Right atrium auricular region (tissue), 2 donors: Measurements from ENCODE around the gene MIDN. TPM values are rescaled to one million over a fixed set of nuclear protein-coding genes. Genes with fewer than 3 reads are reported as not detected.

Experiments used
- DNase-seq: peaks from one replicate; pipeline ENCODE4 v3.0.0-alpha.2; 2019; ENCODE audit warnings: low spot score
- H3K27ac ChIP-seq, 2 donors: fragments of 200-600 bp; sonication (generic); 1 replicate in 1 of 2; 2 replicates in 1 of 2; pipeline ENCODE4 v1.5.1; 2016 to 2019
- H3K27me3 ChIP-seq, 2 donors: fragments of 200-600 bp; sonication (generic); one replicate each; pipeline versions ENCODE4 v1.5.1 to v1.6.0; 2017 to 2019
- H3K36me3 ChIP-seq: fragments of 200-600 bp; sonication (generic); one replicate; pipeline ENCODE4 v1.5.1; 2016
- H3K4me1 ChIP-seq, 2 donors: fragments of 200-600 bp; sonication (generic); one replicate each; pipeline versions ENCODE4 v1.5.1 to v1.6.0; 2017 to 2019
- H3K4me3 ChIP-seq, 2 donors: fragments of 200-600 bp; sonication (generic); 1 replicate in 1 of 2; 2 replicates in 1 of 2; pipeline ENCODE4 v1.5.1; 2017 to 2019; ENCODE audit warnings: mild to moderate bottlenecking in 1 of 2, moderate library complexity in 1 of 2
- H3K9me3 ChIP-seq, 2 donors: fragments of 200-600 bp; sonication (generic); one replicate each; pipeline ENCODE4 v1.5.1; 2019
- CTCF ChIP-seq, 2 donors: fragments of 200-600 bp; sonication (generic); IDR thresholded peaks; one replicate each; pipeline ENCODE4 v1.5.1; 2019; ENCODE audit warnings: antibody characterized with exemption in 2 of 2
- total RNA-seq, 2 donors: library from RNA; depleted of rRNA; stranded (reverse); fragments of >200 nt; gene quantifications; one replicate each; pipeline ENCODE4 v1.1.0, GENCODE V29; 2016

The MIDN gene
- total RNA-seq, 2 donors from 2014 or later, result 42.1 to 42.2 TPM

DNA sequence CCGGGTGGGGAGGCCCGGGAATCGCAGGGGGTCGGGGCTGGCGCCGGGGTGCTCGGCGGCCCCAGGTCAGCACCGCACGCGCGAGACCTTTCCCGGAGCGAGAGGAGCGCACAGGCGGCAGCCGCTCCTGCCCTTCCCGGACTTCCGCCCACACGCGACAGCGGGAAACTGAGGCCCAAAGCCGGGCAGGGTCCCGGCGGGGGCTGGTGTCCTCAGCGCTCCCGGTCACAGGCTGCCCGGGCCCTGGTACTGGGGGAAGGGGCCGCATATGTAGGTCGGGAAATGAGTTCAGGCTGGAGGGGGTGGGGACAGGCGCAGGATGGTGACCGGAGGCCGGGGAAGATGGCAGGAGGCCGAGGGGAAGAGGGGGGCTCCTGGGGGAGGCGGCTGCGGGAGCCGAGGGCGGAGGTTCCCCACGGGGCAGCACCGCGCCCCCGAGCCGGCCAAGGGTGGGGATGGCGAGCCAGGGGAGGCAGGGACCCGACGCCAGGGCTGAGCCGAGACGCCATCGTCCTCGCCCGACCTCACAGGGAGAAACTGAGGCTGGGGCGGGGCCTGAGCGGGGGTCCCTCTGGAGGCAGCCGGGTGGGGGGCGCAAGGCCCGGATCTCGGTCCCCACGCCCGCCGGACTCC, 11.2 kb upstream of the MIDN start:
- Histone ChIP-seq H3K27ac (peak overlapping the region; percentile 6 to 67), H3K4me3 (peak overlapping the region; percentile 44 to 70), H3K4me1 (peaks cover 0 to 48% of the 10 kb centered on the region in 2 donors), H3K27me3 (no peaks in the 10 kb centered on the region), H3K9me3 (no peaks in the 10 kb centered on the region), H3K36me3 (no peaks in the 10 kb centered on the region)
- DNase-seq, result no peak
- no peak for TF ChIP-seq CTCF (IDR thresholded peaks at IDR 0.05)

- Histone ChIP-seq H3K27me3 (no peaks in the 10 kb centered on the region), H3K36me3 (no peaks in the 10 kb centered on the region), H3K4me1 (peaks cover 0 to 48% of the 10 kb centered on the region in 2 donors), H3K9me3 (no peaks in the 10 kb centered on the region), H3K4me3 (peak within 1 kb of the TSS; percentile 44 to 70), H3K27ac (peak within 1 kb of the TSS; percentile 99)
- DNase-seq, result no peak
- no peak for TF ChIP-seq CTCF (IDR thresholded peaks at IDR 0.05)
Measured at GRCh38 chr19:1237754-1238368, 10.5 kb upstream of the MIDN start, which contains the start of gene CBARP. Gene CBARP, minus strand, starts transcription at chr19:1238005. Its CDS starts 1,905 bp downstream, at chr19:1236100.

- Histone ChIP-seq H3K9me3 (no peaks in the 10 kb centered on the region), H3K27me3 (no peaks in the 10 kb centered on the region), H3K4me1 (peaks cover 0 to 48% of the 10 kb centered on the region in 2 donors), H3K27ac (peak overlapping the region; percentile 99), H3K36me3 (no peaks in the 10 kb centered on the region), H3K4me3 (peak overlapping the region; percentile 23 to 70)
- no peak for DNase-seq
- no peak for TF ChIP-seq CTCF (IDR thresholded peaks at IDR 0.05)
Measured at GRCh38 chr19:1238369-1239303, 9.7 kb upstream of the MIDN start.

- DNase-seq, result no peak
- TF ChIP-seq CTCF (IDR thresholded peaks at IDR 0.05), result no peak
- no peaks in the 10 kb centered on the region for H3K36me3 ChIP-seq
- H3K4me3 ChIP-seq, result no peak overlapping the region
- H3K9me3 ChIP-seq, result no peaks in the 10 kb centered on the region
- H3K27me3 ChIP-seq, result no peaks in the 10 kb centered on the region
- H3K27ac ChIP-seq, result peak overlapping the region; percentile 99
- peaks cover 0 to 56% of the 10 kb centered on the region in 2 donors for H3K4me1 ChIP-seq
Measured at GRCh38 chr19:1239420-1239795, 9.0 kb upstream of the MIDN start.

GRCh38 chr19:1239796-1240737, 8.3 kb upstream of the MIDN start:
- Histone ChIP-seq H3K4me1 (peaks cover 0 to 62% of the 10 kb centered on the region in 2 donors), H3K27me3 (no peaks in the 10 kb centered on the region), H3K4me3 (peak overlapping the region; percentile 12 to 85), H3K27ac (peak overlapping the region; percentile 99), H3K36me3 (peaks cover 3% of the 10 kb centered on the region), H3K9me3 (no peaks in the 10 kb centered on the region)
- DNase-seq, result peak; percentile 88
- peak; percentile 96 to 97 for TF ChIP-seq CTCF (IDR thresholded peaks at IDR 0.05)
